Muscle of leg (tissue), 11 donors: ENCODE results near the gene NUFIP2. TPM values are rescaled to one million over a fixed set of nuclear protein-coding genes. Genes with fewer than 3 reads are reported as not detected.
A peak's percentile ranks its signal among the peaks of the same experiment; 100 is the strongest.

Experiments
- DNase-seq: peaks from one replicate; pipeline ENCODE4 v3.0.0; 2013
- H3K27ac ChIP-seq: one replicate; pipeline ENCODE4 v1.5.1; 2013; ENCODE audit warnings: mild to moderate bottlenecking, low read length, control low read depth
- H3K27me3 ChIP-seq: one replicate; pipeline ENCODE4 v1.6.1; 2013; ENCODE audit warnings: low read length; ENCODE audit not compliant: control insufficient read depth, insufficient read depth
- H3K36me3 ChIP-seq: one replicate; pipeline ENCODE4 v1.6.1; 2013; ENCODE audit warnings: low read length; ENCODE audit not compliant: control insufficient read depth, insufficient read depth
- H3K4me1 ChIP-seq: one replicate; pipeline ENCODE4 v1.6.1; 2013; ENCODE audit warnings: low read length; ENCODE audit not compliant: control insufficient read depth, insufficient read depth
- H3K4me3 ChIP-seq: one replicate; pipeline ENCODE4 v1.5.1; 2013; ENCODE audit warnings: low read length, control low read depth
- H3K9me3 ChIP-seq: replicated peaks from 2 replicates; pipeline ENCODE4 v1.6.1; 2013; ENCODE audit warnings: low read depth, low read length; ENCODE audit not compliant: control insufficient read depth
- WGBS: methylation state at CpG from one replicate; pipeline ENCODE4 v1.1.5; 2013; ENCODE audit warnings: missing lambda C conversion rate; ENCODE audit not compliant: insufficient coverage; 5-methylcytosine and 5-hydroxymethylcytosine counted together
- polyA plus RNA-seq, 8 donors: library from polyadenylated mRNA; unstranded; fragments of 120-200 nt; gene quantifications; one replicate each; pipeline versions ENCODE4 v1.2.1 to v1.2.3, GENCODE V29; 2013; ENCODE audit warnings: inconsistent platforms in 1 of 8, low replicate concordance in 1 of 8; ENCODE audit not compliant: insufficient read length in 8 of 8, insufficient read depth in 1 of 8
- total RNA-seq: library from RNA; stranded (reverse); fragments of 120-200 nt; gene quantifications from one replicate; pipeline ENCODE4 v1.2.4, GENCODE V29; 2013

NUFIP2 gene
- total and polyA plus RNA-seq, 9 donors: 17.4 to 35.1 (median 27.7) TPM

DNA sequence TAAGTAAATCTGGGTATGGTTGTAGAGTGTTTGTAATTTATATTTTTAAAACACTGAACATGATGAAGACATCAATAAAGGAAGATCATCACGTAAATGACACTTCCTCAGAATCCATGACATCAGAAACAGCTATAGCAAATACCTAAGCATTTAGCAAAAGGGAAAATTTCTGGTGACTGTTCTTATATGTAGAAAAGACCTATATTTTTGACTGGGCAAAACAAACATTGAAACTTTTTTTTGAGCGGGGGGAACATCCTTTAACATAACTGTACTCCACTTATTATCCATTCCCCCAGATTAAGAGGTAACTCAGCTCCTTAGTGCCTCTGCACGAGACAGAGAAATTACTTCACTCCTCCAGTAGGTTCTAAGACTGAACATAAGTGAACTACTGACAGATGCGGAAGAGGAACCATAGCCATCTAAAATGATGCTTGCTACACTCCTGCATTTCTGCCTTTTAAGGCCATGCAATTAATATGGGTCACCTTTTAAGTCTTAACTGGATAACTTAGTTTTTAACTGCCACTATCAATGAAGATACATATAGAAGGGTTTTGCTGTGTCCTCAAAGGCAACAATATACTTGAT is 37.9 kb downstream of the NUFIP2 start:
- no peak overlapping the region for H3K4me3 ChIP-seq
- H3K36me3 ChIP-seq: peaks cover 12% of the 10 kb centered on the region
- H3K27me3 ChIP-seq: no peaks in the 10 kb centered on the region
- H3K4me1 ChIP-seq: no peaks in the 10 kb centered on the region
- DNase-seq: no peak
- H3K27ac ChIP-seq: no peak overlapping the region
- H3K9me3 ChIP-seq: no peaks in the 10 kb centered on the region
- no CpG with 5 or more reads among the region's 4 CpGs for WGBS

DNA sequence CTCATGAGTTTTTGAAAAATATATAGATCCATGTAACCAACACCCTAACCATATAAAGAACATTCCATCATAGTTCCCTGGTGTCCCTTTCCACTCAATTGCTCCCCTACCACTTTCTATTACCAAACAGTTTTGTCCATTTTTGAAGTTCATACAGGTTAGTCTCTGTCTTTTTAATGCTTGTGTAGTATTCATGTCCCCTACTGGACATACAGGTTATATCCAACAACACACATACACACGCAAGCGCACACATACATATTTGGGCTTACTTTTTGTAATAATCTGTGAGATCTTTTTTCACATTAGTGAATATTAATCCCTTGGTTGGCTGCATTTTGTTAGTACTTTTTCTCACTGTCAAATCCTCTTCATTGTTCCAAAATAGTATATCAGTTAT is 40.9 kb downstream of the NUFIP2 start:
- no peak for DNase-seq
- no CpG with 5 or more reads among the region's 2 CpGs for WGBS
- no peaks in the 10 kb centered on the region for H3K27me3 ChIP-seq
- no peaks in the 10 kb centered on the region for H3K4me1 ChIP-seq
- no peaks in the 10 kb centered on the region for H3K9me3 ChIP-seq
- H3K27ac ChIP-seq: no peak overlapping the region
- no peak overlapping the region for H3K4me3 ChIP-seq
- H3K36me3 ChIP-seq: peaks cover 1% of the 10 kb centered on the region

- WGBS: 90% methylated on average over 2 of the region's 7 CpGs
- H3K36me3 ChIP-seq: no peaks in the 10 kb centered on the region
- H3K4me1 ChIP-seq: no peaks in the 10 kb centered on the region
- no peaks in the 10 kb centered on the region for H3K9me3 ChIP-seq
- no peak overlapping the region for H3K4me3 ChIP-seq
- DNase-seq: peak; percentile 29
- no peaks in the 10 kb centered on the region for H3K27me3 ChIP-seq
- no peak overlapping the region for H3K27ac ChIP-seq
These were observed 41.7 kb downstream of the NUFIP2 start for GRCh38 chr17:29252101-29252791.

DNA sequence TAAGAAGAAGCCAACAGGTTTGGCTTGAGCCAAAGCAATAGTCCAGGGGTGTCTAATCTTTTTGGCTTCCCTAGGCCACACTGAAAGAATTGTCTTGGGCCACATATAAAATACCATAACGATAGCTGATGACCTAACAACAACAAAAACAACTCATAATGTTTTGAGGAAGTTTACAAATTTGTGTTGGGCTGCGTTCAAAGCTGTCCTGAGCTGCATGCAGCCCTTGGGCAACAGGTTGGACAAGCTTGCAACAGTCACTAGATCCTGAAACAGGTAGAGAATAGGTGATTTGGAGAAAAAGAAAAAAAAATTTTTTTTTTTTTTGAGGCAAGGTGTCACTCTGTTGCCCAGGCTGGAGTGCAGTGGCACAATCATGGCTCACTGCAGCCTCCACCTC is 42.8 kb downstream of the NUFIP2 start:
- H3K36me3 ChIP-seq: no peaks in the 10 kb centered on the region
- no peaks in the 10 kb centered on the region for H3K9me3 ChIP-seq
- no peak overlapping the region for H3K4me3 ChIP-seq
- 100% methylated on average over 1 of the region's 2 CpGs for WGBS
- H3K27ac ChIP-seq: no peak overlapping the region
- H3K27me3 ChIP-seq: no peaks in the 10 kb centered on the region
- no peak for DNase-seq
- H3K4me1 ChIP-seq: no peaks in the 10 kb centered on the region

DNA sequence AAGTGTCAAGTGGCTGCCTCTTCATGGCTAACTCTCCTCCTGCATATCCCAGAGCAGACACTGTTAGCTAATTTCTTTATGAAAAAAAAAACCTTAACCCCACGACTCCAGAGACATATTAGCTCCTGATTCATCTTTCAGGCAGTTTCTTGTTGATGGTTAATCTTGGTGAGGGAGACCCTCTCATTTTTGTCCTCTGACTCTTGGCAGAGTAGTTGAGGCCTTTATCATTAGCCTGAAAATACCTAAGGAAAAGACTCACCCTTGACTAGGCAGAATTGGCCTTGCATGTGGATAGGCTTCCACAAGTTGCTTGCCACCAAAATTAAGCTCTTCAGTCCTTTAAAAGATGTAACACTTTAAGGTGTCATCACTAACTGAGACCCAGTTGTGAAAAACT is 43.3 kb downstream of the NUFIP2 start:
- Histone ChIP-seq H3K36me3 (no peaks in the 10 kb centered on the region), H3K4me1 (no peaks in the 10 kb centered on the region), H3K4me3 (no peak overlapping the region), H3K27me3 (no peaks in the 10 kb centered on the region), H3K27ac (no peak overlapping the region), H3K9me3 (no peaks in the 10 kb centered on the region)
- DNase-seq: no peak
- WGBS: no CpG with 5 or more reads among the region's 1 CpG

GRCh38 chr17:29248845-29249244 is 45.1 kb downstream of the NUFIP2 start:
- Histone ChIP-seq H3K9me3 (no peaks in the 10 kb centered on the region), H3K4me1 (no peaks in the 10 kb centered on the region), H3K27me3 (no peaks in the 10 kb centered on the region), H3K36me3 (no peaks in the 10 kb centered on the region), H3K4me3 (no peak overlapping the region), H3K27ac (no peak overlapping the region)
- WGBS: 77% methylated on average over 4 of the region's 5 CpGs
- no peak for DNase-seq

DNA sequence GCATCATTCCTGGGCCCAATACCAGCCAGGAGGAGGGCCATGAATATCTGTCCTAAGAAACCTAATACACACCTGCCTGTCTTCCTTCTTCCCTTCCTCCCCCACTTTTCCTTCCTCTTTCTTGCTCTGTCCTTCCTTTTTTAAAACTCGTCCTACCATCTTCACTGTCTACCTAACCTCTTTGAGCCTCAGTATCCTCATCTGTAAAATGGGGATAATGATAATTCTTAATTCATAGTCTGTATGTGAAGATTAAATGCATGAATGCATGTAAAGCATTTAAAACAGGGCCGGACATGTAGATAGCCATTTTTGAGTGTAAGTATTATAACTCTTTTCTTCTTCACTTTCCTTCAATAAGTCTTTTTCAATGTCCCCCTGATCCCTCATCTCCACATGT is 46.7 kb downstream of the NUFIP2 start:
- Histone ChIP-seq H3K9me3 (no peaks in the 10 kb centered on the region), H3K27ac (no peak overlapping the region), H3K4me1 (no peaks in the 10 kb centered on the region), H3K36me3 (no peaks in the 10 kb centered on the region), H3K4me3 (no peak overlapping the region), H3K27me3 (no peaks in the 10 kb centered on the region)
- WGBS: no CpG with 5 or more reads among the region's 2 CpGs
- no peak for DNase-seq

DNA sequence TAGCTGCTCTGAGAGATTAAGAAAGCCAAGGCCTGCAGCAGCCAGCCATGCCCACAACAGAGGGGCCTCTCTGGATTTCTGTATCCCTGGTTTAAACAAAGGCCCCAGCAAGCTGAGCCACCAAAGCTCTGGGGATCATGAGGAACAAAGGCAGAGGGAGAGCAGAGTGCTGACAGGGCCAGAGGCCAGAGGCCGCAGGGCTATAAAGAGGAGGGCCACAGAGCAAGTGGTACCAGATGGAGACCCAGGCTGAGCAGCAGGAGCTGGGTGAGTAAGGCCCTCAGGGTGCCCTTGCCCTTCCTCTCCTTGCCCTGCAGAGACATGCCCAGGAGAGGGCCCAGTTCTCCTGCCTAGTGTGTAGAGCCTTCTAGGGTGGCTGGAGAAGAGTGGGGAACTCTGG is 47.3 kb downstream of the NUFIP2 start, which contains the start of gene CRYBA1:
TSS of gene CRYBA1 (plus strand) at position 232 of the 400 bp plus-strand sequence. CDS start at position 237, 5 bp downstream.
- Histone ChIP-seq H3K27me3 (no peaks in the 10 kb centered on the region), H3K36me3 (no peaks in the 10 kb centered on the region), H3K4me3 (no peak within 1 kb of the TSS), H3K9me3 (no peaks in the 10 kb centered on the region), H3K4me1 (no peaks in the 10 kb centered on the region), H3K27ac (no peak within 1 kb of the TSS)
- WGBS: 20% methylated on average over 1 of the region's 1 CpG
- DNase-seq: no peak

- Histone ChIP-seq H3K4me1 (no peaks in the 10 kb centered on the region), H3K27ac (no peak overlapping the region), H3K36me3 (no peaks in the 10 kb centered on the region), H3K9me3 (no peaks in the 10 kb centered on the region), H3K4me3 (no peak overlapping the region), H3K27me3 (no peaks in the 10 kb centered on the region)
- DNase-seq: no peak
- WGBS: 100% methylated on average over 1 of the region's 6 CpGs
These were observed 48.5 kb downstream of the NUFIP2 start for GRCh38 chr17:29245401-29245800.

GRCh38 chr17:29243792-29244191 is 50.2 kb downstream of the NUFIP2 start:
- no peak for DNase-seq
- WGBS: 44% methylated on average over 3 of the region's 4 CpGs

More at GRCh38 chr17:29243792-29244191, 50.2 kb downstream of the NUFIP2 start:
- H3K27ac ChIP-seq: no peak overlapping the region
- no peaks in the 10 kb centered on the region for H3K36me3 ChIP-seq
- H3K9me3 ChIP-seq: no peaks in the 10 kb centered on the region
- H3K4me3 ChIP-seq: no peak overlapping the region
- no peaks in the 10 kb centered on the region for H3K27me3 ChIP-seq
- H3K4me1 ChIP-seq: no peaks in the 10 kb centered on the region
